Hepatocyte (in vitro differentiated cells): ENCODE results near the gene KRT86.
A peak's percentile ranks its signal among the peaks of the same experiment; 100 is the strongest.

Experiments
- CTCF ChIP-seq: fragments of 200-600 bp; sonication (generic); IDR thresholded peaks from 2 replicates; pipeline ENCODE4 v1.5.1; 2016; ENCODE audit warnings: antibody characterized with exemption, mild to moderate bottlenecking; ENCODE audit not compliant: poor library complexity
- EZH2 ChIP-seq: fragments of 200-600 bp; sonication (generic); IDR thresholded peaks from 2 replicates; pipeline ENCODE4 v1.6.1; 2016; ENCODE audit warnings: antibody characterized with exemption, mild to moderate bottlenecking, borderline replicate concordance

- TF ChIP-seq EZH2 (peak; percentile 83), CTCF (no peak)
These were observed 41.6 kb upstream of the KRT86 start, which contains the start of gene KRT7 for GRCh38 chr12:52232674-52233461.
